Stimulated activated CD8-positive, alpha-beta memory T cell treated with anti-CD3 and anti-CD28 coated beads, Interleukin-4, amount 100 ng/mL, for 4 hours (primary cell): ENCODE results near the gene SPSB3.

Experiments
- DNase-seq, 2 donors: peaks; one replicate each; pipeline ENCODE4 v3.0.0-alpha.2; 2020; ENCODE audit warnings: low read depth in 2 of 2, low spot score in 1 of 2

Gene SPSB3

GRCh38 chr16:1765826-1766225 is 16.5 kb downstream of the SPSB3 start:
- DNase-seq = no peak

- DNase-seq = no peak
These were observed 17.4 kb downstream of the SPSB3 start for GRCh38 chr16:1764971-1765370.

GRCh38 chr16:1763521-1764511 is 18.6 kb downstream of the SPSB3 start:
- DNase-seq = no peak

GRCh38 chr16:1762879-1763520 is 19.4 kb downstream of the SPSB3 start:
- no peak for DNase-seq

- DNase-seq = no peak
These were observed 20.0 kb downstream of the SPSB3 start for GRCh38 chr16:1762196-1762878.

GRCh38 chr16:1761751-1762150 is 20.6 kb downstream of the SPSB3 start:
- DNase-seq = no peak

- no peak for DNase-seq
These were observed 21.5 kb downstream of the SPSB3 start for GRCh38 chr16:1760911-1761310.

- DNase-seq = no peak
These were observed 22.9 kb downstream of the SPSB3 start for GRCh38 chr16:1759511-1759910.

GRCh38 chr16:1758923-1759322 is 23.4 kb downstream of the SPSB3 start:
- no peak for DNase-seq

GRCh38 chr16:1757714-1758461 is 24.5 kb downstream of the SPSB3 start:
- DNase-seq = no peak

GRCh38 chr16:1754204-1754603 is 28.2 kb downstream of the SPSB3 start:
- DNase-seq = no peak

- no peak for DNase-seq
These were observed 29.5 kb downstream of the SPSB3 start for GRCh38 chr16:1752853-1753252.

GRCh38 chr16:1751946-1752345 is 30.4 kb downstream of the SPSB3 start:
- DNase-seq = no peak

GRCh38 chr16:1749152-1750117 is 32.9 kb downstream of the SPSB3 start:
- no peak for DNase-seq

- no peak for DNase-seq
These were observed 34.4 kb downstream of the SPSB3 start for GRCh38 chr16:1747934-1748333.

- DNase-seq = no peak
These were observed 35.6 kb downstream of the SPSB3 start for GRCh38 chr16:1746693-1747195.

GRCh38 chr16:1745900-1746692 is 36.3 kb downstream of the SPSB3 start:
- DNase-seq = no peak

- DNase-seq = no peak
These were observed 37.0 kb downstream of the SPSB3 start for GRCh38 chr16:1745181-1745899.
